Activated naive CD4-positive, alpha-beta T cell treated with anti-CD3 and anti-CD28 coated beads, Interleukin-2, amount 10 ng/mL, durations not matched to agents 7 days and 5 days (primary cell): ENCODE measurements around the gene UBE2I.
"Not testable (repeated sequence)": the region's sequence is repeated elsewhere in the genome, so short reads cannot be mapped to it uniquely, and the experiment has no call there.

ENCODE experiments used
- CTCF ChIA-PET: fragments of 350-600 bp; sonication (Branson Sonifier 250); formaldehyde crosslinking; loops from one replicate; lab custom pipeline; 2021; ENCODE audit warnings: antibody characterized with exemption; lab: Charles Lee
- DNase-seq: peaks from one replicate; pipeline ENCODE4 v3.0.0-alpha.2; 2020
- H3K27ac Mint-ChIP-seq: one replicate; pipeline ENCODE4 v1.8.0; 2021; ENCODE audit warnings: mild to moderate bottlenecking, moderate library complexity, mixed read lengths
- H3K27me3 Mint-ChIP-seq: one replicate; pipeline ENCODE4 v1.8.0; 2021; ENCODE audit warnings: mild to moderate bottlenecking, mixed read lengths
- H3K36me3 Mint-ChIP-seq: one replicate; pipeline ENCODE4 v1.8.0; 2021; ENCODE audit warnings: mixed read lengths
- H3K4me1 Mint-ChIP-seq: one replicate; pipeline ENCODE4 v1.8.0; 2021; ENCODE audit warnings: mixed read lengths
- H3K4me3 Mint-ChIP-seq: one replicate; pipeline ENCODE4 v1.8.0; 2021; ENCODE audit warnings: mild to moderate bottlenecking, moderate library complexity, mixed read lengths
- H3K9me3 Mint-ChIP-seq: one replicate; pipeline ENCODE4 v1.8.0; 2021; ENCODE audit warnings: mixed read lengths

UBE2I gene

GRCh38 chr16:1308977-1309885, at the start of gene UBE2I:
Gene UBE2I (plus strand): TSS chr16:1309636. CDS start chr16:1314031, 4,395 bp downstream.
- H3K4me1 Mint-ChIP-seq: peaks cover 55% of the 10 kb centered on the region
- peaks cover 2% of the 10 kb centered on the region for H3K27me3 Mint-ChIP-seq
- H3K36me3 Mint-ChIP-seq: peaks cover 21% of the 10 kb centered on the region
- peak; percentile 97 for DNase-seq
- CTCF ChIA-PET: no interaction called here
- H3K9me3 Mint-ChIP-seq: no peaks in the 10 kb centered on the region
- H3K27ac Mint-ChIP-seq: peak within 1 kb of the TSS; percentile 98
- peak within 1 kb of the TSS; percentile 97 for H3K4me3 Mint-ChIP-seq

- CTCF ChIA-PET: no interaction called here
- Mint-ChIP-seq H3K27me3 (peaks cover 48% of the 10 kb centered on the region), H3K4me1 (peaks cover 5% of the 10 kb centered on the region), H3K27ac (no peak overlapping the region), H3K9me3 (peaks cover 5% of the 10 kb centered on the region), H3K36me3 (no peaks in the 10 kb centered on the region), H3K4me3 (no peak overlapping the region)
- DNase-seq: no peak
Observed at GRCh38 chr16:1259760-1260068, 49.7 kb upstream of the UBE2I start.

- peaks cover 48% of the 10 kb centered on the region for H3K27me3 Mint-ChIP-seq
Observed at GRCh38 chr16:1260101-1260680, 49.2 kb upstream of the UBE2I start.

GRCh38 chr16:1261131-1261892, 48.1 kb upstream of the UBE2I start:
- Mint-ChIP-seq H3K36me3 (no peaks in the 10 kb centered on the region), H3K4me3 (no peak overlapping the region), H3K27ac (no peak overlapping the region), H3K4me1 (peaks cover 5% of the 10 kb centered on the region), H3K9me3 (peaks cover 11% of the 10 kb centered on the region), H3K27me3 (peaks cover 48% of the 10 kb centered on the region)
- DNase-seq: no peak
- CTCF ChIA-PET: no interaction called here

More at GRCh38 chr16:1260101-1260680, 49.2 kb upstream of the UBE2I start:
- no peak for DNase-seq
- Mint-ChIP-seq H3K36me3 (no peaks in the 10 kb centered on the region), H3K4me1 (peaks cover 5% of the 10 kb centered on the region), H3K27ac (no peak overlapping the region), H3K4me3 (no peak overlapping the region), H3K9me3 (peaks cover 9% of the 10 kb centered on the region)
- CTCF ChIA-PET: no interaction called here

- peaks cover 51% of the 10 kb centered on the region for H3K27me3 Mint-ChIP-seq
- CTCF ChIA-PET: no interaction called here
- no peak for DNase-seq
- peaks cover 11% of the 10 kb centered on the region for H3K9me3 Mint-ChIP-seq
- no peaks in the 10 kb centered on the region for H3K36me3 Mint-ChIP-seq
- no peak overlapping the region for H3K27ac Mint-ChIP-seq
- H3K4me1 Mint-ChIP-seq: peaks cover 5% of the 10 kb centered on the region
- H3K4me3 Mint-ChIP-seq: no peak overlapping the region
Observed at GRCh38 chr16:1262210-1262845, 47.1 kb upstream of the UBE2I start.

GRCh38 chr16:1262846-1263221, 46.6 kb upstream of the UBE2I start:
- peaks cover 51% of the 10 kb centered on the region for H3K27me3 Mint-ChIP-seq
- H3K36me3 Mint-ChIP-seq: no peaks in the 10 kb centered on the region
- CTCF ChIA-PET: no interaction called here
- peaks cover 11% of the 10 kb centered on the region for H3K9me3 Mint-ChIP-seq
- no peak overlapping the region for H3K4me3 Mint-ChIP-seq
- peaks cover 5% of the 10 kb centered on the region for H3K4me1 Mint-ChIP-seq
- no peak overlapping the region for H3K27ac Mint-ChIP-seq
- no peak for DNase-seq

- Mint-ChIP-seq H3K4me1 (peaks cover 5% of the 10 kb centered on the region), H3K9me3 (peaks cover 11% of the 10 kb centered on the region), H3K27me3 (peaks cover 50% of the 10 kb centered on the region), H3K27ac (no peak overlapping the region), H3K4me3 (no peak overlapping the region), H3K36me3 (no peaks in the 10 kb centered on the region)
- no peak for DNase-seq
- CTCF ChIA-PET: no interaction called here
Observed at GRCh38 chr16:1263591-1264344, 45.7 kb upstream of the UBE2I start.

GRCh38 chr16:1264345-1265089, 44.9 kb upstream of the UBE2I start:
- CTCF ChIA-PET: no interaction called here
- Mint-ChIP-seq H3K4me1 (no peaks in the 10 kb centered on the region), H3K27me3 (peaks cover 46% of the 10 kb centered on the region), H3K9me3 (peaks cover 11% of the 10 kb centered on the region), H3K36me3 (no peaks in the 10 kb centered on the region), H3K27ac (no peak overlapping the region), H3K4me3 (no peak overlapping the region)
- DNase-seq: no peak

- peaks cover 40% of the 10 kb centered on the region for H3K27me3 Mint-ChIP-seq
- no peak overlapping the region for H3K27ac Mint-ChIP-seq
- DNase-seq: no peak
- H3K9me3 Mint-ChIP-seq: peaks cover 11% of the 10 kb centered on the region
- no peaks in the 10 kb centered on the region for H3K4me1 Mint-ChIP-seq
- no peaks in the 10 kb centered on the region for H3K36me3 Mint-ChIP-seq
- no peak overlapping the region for H3K4me3 Mint-ChIP-seq
- CTCF ChIA-PET: no interaction called here
Observed at GRCh38 chr16:1265090-1265630, 44.3 kb upstream of the UBE2I start.

- H3K4me3 Mint-ChIP-seq: no peak overlapping the region
- peaks cover 33% of the 10 kb centered on the region for H3K27me3 Mint-ChIP-seq
- CTCF ChIA-PET: no interaction called here
- no peak for DNase-seq
- no peaks in the 10 kb centered on the region for H3K4me1 Mint-ChIP-seq
- no peaks in the 10 kb centered on the region for H3K36me3 Mint-ChIP-seq
- peaks cover 11% of the 10 kb centered on the region for H3K9me3 Mint-ChIP-seq
- no peak overlapping the region for H3K27ac Mint-ChIP-seq
Observed at GRCh38 chr16:1265826-1266225, 43.6 kb upstream of the UBE2I start.

- DNase-seq, CTCF ChIA-PET, H3K9me3 Mint-ChIP-seq, H3K4me3 Mint-ChIP-seq, H3K4me1 Mint-ChIP-seq, H3K36me3 Mint-ChIP-seq, H3K27ac Mint-ChIP-seq: not testable (repeated sequence)
- peaks cover 11% of the 10 kb centered on the region for H3K27me3 Mint-ChIP-seq
Observed at GRCh38 chr16:1269418-1269817, 40.0 kb upstream of the UBE2I start.

GRCh38 chr16:1271380-1271723, 38.1 kb upstream of the UBE2I start:
- no peak for DNase-seq
- Mint-ChIP-seq H3K9me3 (no peaks in the 10 kb centered on the region), H3K4me3 (no peak overlapping the region), H3K4me1 (no peaks in the 10 kb centered on the region), H3K27me3 (peaks cover 15% of the 10 kb centered on the region), H3K27ac (no peak overlapping the region), H3K36me3 (no peaks in the 10 kb centered on the region)
- CTCF ChIA-PET: no interaction called here

GRCh38 chr16:1271724-1272413, 37.6 kb upstream of the UBE2I start:
- H3K27ac Mint-ChIP-seq, H3K4me3 Mint-ChIP-seq, H3K9me3 Mint-ChIP-seq, CTCF ChIA-PET, H3K36me3 Mint-ChIP-seq, H3K4me1 Mint-ChIP-seq, DNase-seq: not testable (repeated sequence)
- peaks cover 13% of the 10 kb centered on the region for H3K27me3 Mint-ChIP-seq
